Suprapubic skin (tissue), 4 donors: ENCODE data around the gene ENPP1. TPM values are rescaled to one million over a fixed set of nuclear protein-coding genes. Genes with fewer than 3 reads are reported as not detected.
A peak's percentile ranks its signal among the peaks of the same experiment; 100 is the strongest.

Experiments used
- DNase-seq, 2 donors: peaks; one replicate each; pipeline ENCODE4 v3.0.0-alpha.2; 2019; ENCODE audit warnings: low spot score in 2 of 2
- H3K27ac ChIP-seq: fragments of 200-600 bp; sonication (generic); one replicate; pipeline ENCODE4 v1.5.1; 2019
- H3K27me3 ChIP-seq: fragments of 200-600 bp; sonication (generic); one replicate; pipeline ENCODE4 v1.5.1; 2019
- H3K36me3 ChIP-seq: fragments of 200-600 bp; sonication (generic); one replicate; pipeline ENCODE4 v1.5.1; 2019
- H3K4me1 ChIP-seq: fragments of 200-600 bp; sonication (generic); one replicate; pipeline ENCODE4 v1.5.1; 2019
- H3K4me3 ChIP-seq: fragments of 200-600 bp; sonication (generic); one replicate; pipeline ENCODE4 v1.5.1; 2019; ENCODE audit warnings: mild to moderate bottlenecking
- H3K9me3 ChIP-seq: fragments of 200-600 bp; sonication (generic); one replicate; pipeline ENCODE4 v1.5.1; 2019
- EP300 ChIP-seq: sonication (generic); formaldehyde crosslinking; IDR thresholded peaks from one replicate; pipeline ENCODE4 v1.6.1; 2017; ENCODE audit warnings: antibody characterized with exemption
- POLR2A ChIP-seq, 2 donors: fragments of 450-650 bp; IDR thresholded peaks; one replicate each; pipeline ENCODE4 v1.6.1; 2017; ENCODE audit warnings: antibody characterized with exemption in 2 of 2, mild to moderate bottlenecking in 2 of 2, moderate library complexity in 2 of 2
- POLR2AphosphoS5 ChIP-seq, 3 donors: sonication (generic); formaldehyde crosslinking; IDR thresholded peaks; one replicate each; pipeline ENCODE4 v1.6.1; 2017; ENCODE audit warnings: antibody characterized with exemption in 3 of 3
- WGBS: methylation state at CpG from one replicate; pipeline ENCODE4 v1.1.5; 2018; 5-methylcytosine and 5-hydroxymethylcytosine counted together
- total RNA-seq, 4 donors: library from RNA; depleted of rRNA; stranded (reverse); fragments of >200 nt; gene quantifications; one replicate each; pipeline ENCODE4 v1.1.0, GENCODE V29; 2016
- TF ChIP-seq, protein P1 (sequence below), 2 donors: fragments of 200-600 bp in 1 of 2; fragments of 450-650 bp in 1 of 2; sonication (generic) in 1 of 2; IDR thresholded peaks; one replicate each; pipeline ENCODE4 v1.5.1; 2016 to 2019; ENCODE audit warnings: antibody characterized with exemption in 2 of 2, mild to moderate bottlenecking in 1 of 2, moderate library complexity in 1 of 2

ENPP1 gene
- total RNA-seq, 4 donors from 2014 or later, result 2.9 to 9.1 (median 4.0) TPM

DNA sequence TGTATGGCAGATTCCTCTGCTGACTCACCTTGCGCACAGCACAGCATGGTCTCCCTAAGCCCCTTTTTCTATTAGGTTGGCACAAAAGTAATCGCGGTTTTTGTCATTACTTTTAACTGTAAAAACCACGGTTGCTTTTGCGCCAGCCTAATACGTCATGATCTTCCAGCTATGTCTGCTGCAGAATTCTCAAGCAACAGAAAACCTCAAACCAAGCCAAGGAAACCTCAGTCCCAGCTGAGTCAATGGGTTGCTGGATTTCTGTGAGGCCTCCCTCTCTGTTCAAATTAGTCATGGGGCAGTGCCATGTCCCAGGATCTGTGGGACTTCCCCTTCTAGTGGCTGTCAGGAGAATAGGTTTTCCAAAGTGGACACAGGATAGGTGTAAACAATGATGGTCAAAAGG lies 15.7 kb upstream of the ENPP1 start:
- Histone ChIP-seq H3K27ac (no peak overlapping the region), H3K4me1 (no peaks in the 10 kb centered on the region), H3K4me3 (no peak overlapping the region), H3K36me3 (no peaks in the 10 kb centered on the region), H3K9me3 (no peaks in the 10 kb centered on the region), H3K27me3 (no peaks in the 10 kb centered on the region)
- DNase-seq, result no peak
- TF ChIP-seq POLR2AphosphoS5 (IDR thresholded peaks at IDR 0.05) (no peak), EP300 (no peak), POLR2A (IDR thresholded peaks at IDR 0.05) (no peak)
- TF ChIP-seq, protein P1, sequence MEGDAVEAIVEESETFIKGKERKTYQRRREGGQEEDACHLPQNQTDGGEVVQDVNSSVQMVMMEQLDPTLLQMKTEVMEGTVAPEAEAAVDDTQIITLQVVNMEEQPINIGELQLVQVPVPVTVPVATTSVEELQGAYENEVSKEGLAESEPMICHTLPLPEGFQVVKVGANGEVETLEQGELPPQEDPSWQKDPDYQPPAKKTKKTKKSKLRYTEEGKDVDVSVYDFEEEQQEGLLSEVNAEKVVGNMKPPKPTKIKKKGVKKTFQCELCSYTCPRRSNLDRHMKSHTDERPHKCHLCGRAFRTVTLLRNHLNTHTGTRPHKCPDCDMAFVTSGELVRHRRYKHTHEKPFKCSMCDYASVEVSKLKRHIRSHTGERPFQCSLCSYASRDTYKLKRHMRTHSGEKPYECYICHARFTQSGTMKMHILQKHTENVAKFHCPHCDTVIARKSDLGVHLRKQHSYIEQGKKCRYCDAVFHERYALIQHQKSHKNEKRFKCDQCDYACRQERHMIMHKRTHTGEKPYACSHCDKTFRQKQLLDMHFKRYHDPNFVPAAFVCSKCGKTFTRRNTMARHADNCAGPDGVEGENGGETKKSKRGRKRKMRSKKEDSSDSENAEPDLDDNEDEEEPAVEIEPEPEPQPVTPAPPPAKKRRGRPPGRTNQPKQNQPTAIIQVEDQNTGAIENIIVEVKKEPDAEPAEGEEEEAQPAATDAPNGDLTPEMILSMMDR (IDR thresholded peaks at IDR 0.05), result no peak
- 92% methylated on average over 6 of the region's 6 CpGs for WGBS

DNA sequence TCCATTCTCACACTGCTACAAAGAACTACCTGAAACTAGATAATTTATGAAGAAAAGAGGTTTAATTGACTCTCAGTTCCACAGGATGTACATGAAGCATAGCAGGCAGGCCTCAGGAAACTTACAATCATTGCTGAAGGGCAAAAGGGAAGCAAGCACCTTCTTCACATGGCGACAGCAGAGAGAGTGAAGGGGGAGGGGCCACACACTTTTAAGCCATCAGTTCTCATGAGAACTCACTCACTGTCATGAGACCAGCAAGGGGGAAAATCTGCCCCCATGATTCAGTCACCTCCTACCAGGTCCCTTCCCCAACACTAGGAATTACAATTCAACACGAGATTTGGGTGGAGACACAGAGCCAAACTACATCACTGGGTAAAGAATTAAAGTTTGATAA lies 12.5 kb upstream of the ENPP1 start:
- TF ChIP-seq POLR2AphosphoS5 (IDR thresholded peaks at IDR 0.05) (no peak), EP300 (no peak), POLR2A (IDR thresholded peaks at IDR 0.05) (no peak)
- TF ChIP-seq, protein P1 (IDR thresholded peaks at IDR 0.05), result no peak
- H3K4me1 ChIP-seq, result no peaks in the 10 kb centered on the region
- H3K36me3 ChIP-seq, result no peaks in the 10 kb centered on the region
- no peak overlapping the region for H3K4me3 ChIP-seq
- 78% methylated on average over 2 of the region's 2 CpGs for WGBS
- no peak overlapping the region for H3K27ac ChIP-seq
- H3K27me3 ChIP-seq, result no peaks in the 10 kb centered on the region
- DNase-seq, result no peak
- H3K9me3 ChIP-seq, result no peaks in the 10 kb centered on the region

DNA sequence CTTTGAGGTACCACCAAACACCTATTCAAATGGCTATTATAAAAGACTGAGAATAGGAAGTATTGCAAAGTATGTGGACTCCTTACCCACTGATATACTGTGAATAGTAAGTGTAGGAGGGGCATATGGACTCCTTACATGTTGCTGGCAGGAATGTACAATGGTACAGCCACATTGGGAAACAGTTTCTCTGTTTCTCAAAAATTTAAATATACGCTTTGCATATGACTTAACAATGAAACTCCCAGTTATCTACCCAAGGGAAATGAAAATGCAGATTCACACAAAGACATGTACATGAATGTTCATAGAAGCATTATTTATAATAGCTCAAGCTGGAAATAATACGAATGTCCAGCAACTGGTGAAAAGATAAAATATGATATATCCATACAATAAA lies 5.5 kb upstream of the ENPP1 start:
- no peaks in the 10 kb centered on the region for H3K9me3 ChIP-seq
- H3K4me3 ChIP-seq, result no peak overlapping the region
- TF ChIP-seq EP300, result no peak
- TF ChIP-seq POLR2AphosphoS5 (IDR thresholded peaks at IDR 0.05), result no peak
- TF ChIP-seq POLR2A (IDR thresholded peaks at IDR 0.05), result no peak
- TF ChIP-seq, protein P1 (IDR thresholded peaks at IDR 0.05), result no peak
- DNase-seq, result no peak
- no peak overlapping the region for H3K27ac ChIP-seq
- H3K4me1 ChIP-seq, result peaks cover 3% of the 10 kb centered on the region
- WGBS, result 93% methylated on average over 2 of the region's 2 CpGs
- no peaks in the 10 kb centered on the region for H3K27me3 ChIP-seq
- no peaks in the 10 kb centered on the region for H3K36me3 ChIP-seq

DNA sequence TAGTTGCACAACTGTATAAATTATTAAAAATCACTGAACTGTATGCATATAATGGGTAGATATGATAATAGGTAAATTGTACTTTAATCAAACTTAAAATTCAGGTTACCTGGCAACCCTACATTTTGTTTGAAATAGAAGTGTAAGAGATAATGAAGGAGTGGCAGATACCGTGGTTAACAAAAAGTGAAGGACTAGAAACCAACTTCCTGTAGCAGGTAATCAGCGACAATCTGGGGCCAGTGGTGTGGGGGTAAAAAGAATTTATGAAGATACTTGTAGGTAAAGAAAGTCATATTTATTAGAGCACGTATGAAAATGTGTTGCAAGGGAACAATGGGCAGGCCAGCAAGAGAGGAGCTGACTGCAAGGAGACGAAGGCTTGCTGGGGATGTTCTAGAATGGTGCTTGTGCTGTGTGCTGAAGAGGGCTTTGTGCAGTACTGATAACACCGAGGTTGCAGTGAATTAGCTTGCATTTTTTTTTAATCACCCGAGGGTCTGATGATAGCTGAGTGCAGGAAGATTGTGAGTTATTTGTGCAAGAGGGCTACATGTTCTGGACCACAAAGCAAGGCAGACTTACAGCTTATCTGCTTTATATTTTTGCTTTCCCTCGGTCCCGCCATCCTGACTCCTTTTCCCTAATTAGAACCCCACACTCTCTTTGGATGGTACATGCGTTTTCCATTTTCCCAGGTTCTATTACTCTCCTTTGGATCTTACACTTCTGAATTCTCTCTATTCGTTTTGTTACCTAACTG lies 4.6 kb upstream of the ENPP1 start:
- no peak overlapping the region for H3K4me3 ChIP-seq
- H3K4me1 ChIP-seq, result peaks cover 7% of the 10 kb centered on the region
- H3K36me3 ChIP-seq, result no peaks in the 10 kb centered on the region
- no peaks in the 10 kb centered on the region for H3K27me3 ChIP-seq
- WGBS, result 74% methylated on average over 10 of the region's 10 CpGs
- TF ChIP-seq, protein P1 (IDR thresholded peaks at IDR 0.05), result no peak
- TF ChIP-seq POLR2AphosphoS5 (IDR thresholded peaks at IDR 0.05) (no peak), EP300 (no peak)
- DNase-seq, result no peak
- no peaks in the 10 kb centered on the region for H3K9me3 ChIP-seq
- no peak overlapping the region for H3K27ac ChIP-seq

DNA sequence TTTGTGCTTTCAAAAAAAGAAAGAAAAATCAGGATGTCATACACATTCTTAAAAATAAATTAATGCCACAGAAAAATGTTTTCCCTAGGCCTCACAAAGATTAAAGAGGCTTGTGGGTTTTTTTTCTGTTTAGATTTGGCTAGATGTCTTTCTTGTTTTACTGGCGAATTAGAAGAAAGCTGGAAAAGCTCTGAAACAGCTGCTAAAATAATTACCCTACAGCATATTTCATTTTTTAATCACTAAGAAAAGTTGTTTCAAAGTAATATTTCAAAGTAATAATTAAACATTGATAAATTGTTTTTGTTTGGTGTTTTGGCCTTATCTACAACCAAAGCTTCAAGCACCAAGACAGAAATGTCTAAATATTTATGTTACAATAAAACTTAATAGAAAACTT lies 3.7 kb upstream of the ENPP1 start:
- no peak for DNase-seq
- H3K9me3 ChIP-seq, result no peaks in the 10 kb centered on the region
- H3K4me1 ChIP-seq, result peaks cover 13% of the 10 kb centered on the region
- no peak overlapping the region for H3K4me3 ChIP-seq
- WGBS, result 63% methylated on average over 1 of the region's 1 CpG
- H3K27ac ChIP-seq, result no peak overlapping the region
- H3K27me3 ChIP-seq, result no peaks in the 10 kb centered on the region
- no peaks in the 10 kb centered on the region for H3K36me3 ChIP-seq
- TF ChIP-seq POLR2AphosphoS5 (IDR thresholded peaks at IDR 0.05), result no peak

DNA sequence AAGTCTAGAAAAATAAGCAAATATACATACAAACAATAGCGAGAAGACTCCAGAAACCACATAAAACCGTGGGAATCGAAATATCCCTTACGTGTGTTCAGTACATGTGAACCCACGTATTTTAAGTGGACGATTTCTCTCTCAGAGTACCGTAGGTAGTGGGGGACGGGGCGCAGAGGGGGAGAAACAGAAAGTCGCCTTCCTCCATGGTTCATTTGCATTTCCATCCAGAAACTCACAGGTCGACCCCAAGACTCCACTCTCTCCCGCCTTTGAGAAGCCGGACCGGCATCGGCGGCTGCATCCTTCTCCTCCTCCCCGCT lies 538 bp upstream of the ENPP1 start:
- Histone ChIP-seq H3K27me3 (no peaks in the 10 kb centered on the region), H3K9me3 (no peaks in the 10 kb centered on the region), H3K27ac (no peak overlapping the region), H3K4me1 (peaks cover 13% of the 10 kb centered on the region), H3K4me3 (peak overlapping the region; percentile 72), H3K36me3 (no peaks in the 10 kb centered on the region)
- DNase-seq, result no peak
- 19% methylated on average over 11 of the region's 17 CpGs for WGBS
- no peak for TF ChIP-seq POLR2A (IDR thresholded peaks at IDR 0.05)
- TF ChIP-seq, protein P1 (IDR thresholded peaks at IDR 0.05), result no peak
- TF ChIP-seq POLR2AphosphoS5 (IDR thresholded peaks at IDR 0.05), result no peak
- TF ChIP-seq EP300, result no peak
